Left lobe of liver (tissue), 2 donors: Measurements from ENCODE around the gene TBX15. TPM values are rescaled to one million over a fixed set of nuclear protein-coding genes. Genes with fewer than 3 reads are reported as not detected.

Experiments used
- ATAC-seq: fragments of 200-7000 bp; cut with Tn5 transposase; one replicate; pipeline ENCODE4 v1.9.1; 2020; ENCODE audit warnings: mild to moderate bottlenecking, moderate library complexity
- DNase-seq: peaks from one replicate; pipeline ENCODE4 v3.0.0-alpha.2; 2020; ENCODE audit warnings: low spot score
- total RNA-seq: library from RNA; stranded (reverse); gene quantifications from one replicate; pipeline ENCODE4 v1.2.1, GENCODE V29; 2021
- donor health status: DM: no; HTN: no; CAD: no; lungs with moderate emphysema.
- donor health status: DM: no; HTN: yes; CAD: no.

The TBX15 gene
- total RNA-seq, 1 donor from 2014 or later: 15.0 TPM

DNA sequence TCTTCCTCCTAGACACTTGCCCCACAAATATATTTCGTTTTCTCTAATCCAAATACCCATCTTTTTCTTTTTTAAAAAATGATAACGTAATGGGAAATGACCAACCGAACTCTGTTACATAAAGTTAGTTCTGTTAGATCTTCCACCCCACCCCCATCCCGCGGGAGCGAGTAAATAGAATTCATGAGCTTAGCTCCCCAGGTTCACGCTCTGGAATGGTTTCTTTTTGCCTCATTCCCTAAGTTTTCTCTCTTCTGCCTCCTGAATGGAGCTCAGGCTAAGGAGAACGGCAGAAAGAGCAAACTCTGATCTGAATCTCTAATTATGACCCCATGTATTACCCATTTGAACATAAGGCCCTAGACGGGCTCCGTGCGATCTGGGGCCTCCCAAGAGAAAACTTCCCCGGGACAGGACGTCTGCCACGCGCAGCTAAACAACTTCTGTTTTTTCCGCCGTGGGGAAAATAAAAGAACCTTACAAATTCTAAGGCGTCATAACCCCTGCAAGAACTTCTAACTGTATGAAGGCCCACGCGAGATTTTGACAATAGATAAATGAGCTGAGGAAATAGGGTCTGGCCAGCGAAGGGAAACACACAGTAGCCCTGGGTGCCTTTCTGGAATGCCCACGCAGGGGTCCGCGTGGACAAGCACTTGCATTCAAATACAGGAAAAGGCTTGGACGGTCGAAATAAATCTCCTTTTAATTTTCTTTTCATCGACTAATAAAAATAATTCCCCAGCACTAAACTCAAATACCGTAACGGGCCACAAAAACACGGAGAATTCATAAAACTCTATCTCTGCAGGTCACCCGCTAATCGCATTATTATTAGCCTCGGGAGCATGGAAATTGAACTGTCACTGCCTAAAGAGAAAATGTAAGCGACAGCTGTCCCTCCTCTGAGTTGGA is 2.2 kb downstream of the TBX15 start:
- DNase-seq (no peak), ATAC-seq (no peak)

DNA sequence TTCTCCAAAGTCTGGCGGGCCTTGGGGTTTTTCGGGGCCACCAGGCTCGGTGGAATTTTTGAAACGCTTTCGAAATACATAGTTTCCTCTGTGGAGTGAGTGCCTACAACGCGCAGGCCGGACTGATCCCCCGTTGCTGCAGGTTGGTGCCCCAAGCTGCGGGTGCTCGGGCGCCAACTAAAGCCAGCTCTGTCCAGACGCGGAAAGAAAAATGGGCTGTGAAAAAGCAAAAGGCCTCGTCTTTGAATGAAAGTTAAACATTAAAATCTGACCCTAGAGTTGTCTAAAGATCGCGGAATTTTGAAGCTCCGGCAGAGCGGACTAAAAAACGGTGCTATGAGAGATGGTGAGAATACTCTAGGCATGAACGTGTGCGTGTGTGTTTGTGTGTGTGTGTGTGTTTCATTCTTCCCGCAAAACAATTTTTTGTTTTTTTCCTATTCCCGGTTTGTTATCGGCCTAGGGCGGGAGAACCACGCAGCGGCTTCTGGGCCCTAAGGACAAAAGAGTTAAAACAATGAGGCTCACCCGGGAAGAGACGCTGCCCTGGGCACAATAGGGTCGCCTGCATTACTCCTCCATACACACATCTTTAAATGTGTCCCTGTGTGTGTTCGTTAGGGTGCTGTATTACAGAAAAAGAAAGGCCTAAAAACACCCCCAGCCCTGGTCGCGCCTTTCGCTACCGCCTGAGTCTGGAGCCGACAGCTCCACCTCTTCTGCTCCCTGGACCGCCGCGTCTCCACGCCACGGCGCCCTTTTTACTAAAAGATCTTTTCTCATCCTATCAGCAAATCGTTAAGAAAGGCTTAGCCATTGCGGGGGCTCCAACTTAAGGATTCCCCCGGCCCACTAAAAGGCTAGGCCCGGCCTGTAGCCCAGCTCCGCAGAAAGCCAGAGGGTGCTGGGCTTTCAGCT is 3.2 kb downstream of the TBX15 start:
- peak; percentile 70 for ATAC-seq
- no peak for DNase-seq

DNA sequence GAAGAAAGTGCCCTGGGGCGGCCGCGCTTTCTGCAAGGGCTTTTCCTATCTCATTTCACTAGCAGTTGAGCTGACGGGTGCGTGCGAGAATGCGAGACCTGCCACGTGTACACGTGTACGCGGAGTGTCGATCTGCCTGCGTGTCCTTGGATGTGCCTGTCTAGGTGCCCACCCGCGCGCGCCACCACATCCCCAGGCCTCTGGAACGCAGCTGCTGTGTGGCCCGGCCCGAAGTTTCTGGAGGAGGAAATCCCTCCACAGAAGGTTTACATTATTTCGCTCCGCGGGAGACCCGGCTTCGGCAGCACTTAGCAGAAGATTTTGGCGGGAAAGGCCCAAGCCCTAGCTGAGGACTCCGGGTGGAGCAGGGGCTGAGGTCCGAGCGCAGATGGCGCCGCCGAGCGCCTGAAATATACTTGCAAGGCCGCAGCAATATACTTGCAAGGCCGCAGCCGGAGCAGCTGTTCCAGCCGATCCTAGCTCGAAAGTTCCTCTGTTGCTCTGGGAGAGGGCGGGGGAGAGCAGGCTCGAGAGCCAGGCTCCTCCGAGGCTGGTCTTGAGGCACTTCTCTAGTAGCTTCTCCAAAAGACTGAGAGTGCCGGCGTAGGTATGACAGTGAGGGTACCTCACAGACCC is 3.9 kb downstream of the TBX15 start:
- DNase-seq (no peak), ATAC-seq (peak; percentile 75)

DNA sequence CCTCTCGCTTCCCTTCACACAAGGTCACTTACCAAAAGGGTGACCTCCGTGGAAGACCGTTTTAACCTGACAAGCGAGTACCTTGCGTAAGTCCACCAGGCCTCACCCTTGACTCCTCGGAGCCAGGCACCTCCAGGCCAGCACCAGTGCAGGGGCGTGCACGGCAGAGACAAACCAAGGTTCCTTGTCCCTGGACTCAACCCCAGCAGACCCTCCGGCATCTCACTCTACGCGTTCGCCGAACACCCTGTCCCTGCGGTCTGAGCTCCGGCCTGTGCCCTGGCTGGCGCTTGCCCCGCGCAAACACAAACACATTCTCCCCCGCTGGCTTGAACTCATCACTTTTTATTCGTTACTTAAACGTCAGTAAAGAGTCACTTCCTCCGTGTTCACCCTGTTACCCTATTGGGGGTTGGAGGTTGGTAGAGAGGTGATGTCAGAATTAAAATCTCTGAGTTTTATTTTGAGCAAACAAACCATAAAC is 4.5 kb downstream of the TBX15 start:
- no peak for ATAC-seq
- no peak for DNase-seq

DNA sequence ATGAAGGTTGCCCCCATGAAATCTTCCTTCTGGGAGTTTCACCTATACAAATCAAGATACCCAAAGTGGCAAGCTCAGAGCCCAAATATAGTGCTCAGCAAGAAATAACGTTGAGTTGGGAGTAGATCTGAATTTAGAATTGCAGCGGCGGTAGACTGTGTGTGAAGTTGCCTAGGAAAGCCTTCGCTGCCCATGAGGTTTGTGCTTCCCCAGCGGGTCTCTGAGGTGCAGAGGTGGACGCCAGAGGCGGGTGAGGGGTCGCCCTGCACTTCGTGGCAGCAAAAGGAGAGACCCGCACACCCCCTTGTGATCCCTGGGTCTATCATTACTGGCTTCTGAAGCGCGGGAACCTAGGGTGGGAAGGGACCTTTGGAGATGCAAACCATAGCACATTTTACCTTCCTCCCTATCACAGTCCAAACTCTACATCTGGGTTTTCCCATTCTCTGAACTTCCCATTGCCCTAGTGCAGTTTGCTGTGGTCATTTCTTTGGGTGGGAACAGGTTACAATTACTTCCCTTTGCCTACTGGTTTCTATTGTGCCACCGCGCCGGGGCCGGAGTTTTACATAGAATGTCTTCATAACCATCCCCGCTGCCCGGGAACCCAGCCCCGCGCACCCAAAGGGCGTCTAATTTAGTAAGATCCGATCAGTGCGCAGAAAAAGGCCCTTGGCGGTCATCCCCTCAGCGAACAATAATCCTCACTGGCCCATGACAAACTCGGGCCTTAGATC is 5.2 kb downstream of the TBX15 start:
- ATAC-seq: no peak
- DNase-seq: no peak

DNA sequence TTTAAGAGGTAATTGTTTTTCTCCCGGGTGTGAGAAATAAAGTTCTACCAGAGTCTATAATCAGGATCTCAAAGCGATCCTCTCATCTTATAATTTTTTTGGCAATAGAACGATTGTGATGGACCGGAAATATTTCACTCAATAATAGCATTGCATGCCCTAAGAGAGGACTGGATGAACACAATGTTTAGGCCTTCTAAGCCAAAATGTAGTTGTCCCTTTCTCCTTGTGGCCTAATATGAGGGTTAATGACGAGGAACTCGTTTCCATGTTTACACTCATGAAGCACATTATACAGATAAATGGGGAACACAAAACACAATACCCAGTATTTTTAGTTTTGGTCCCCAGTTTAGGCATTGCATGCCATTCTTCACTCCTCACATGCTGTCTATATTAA is 5.9 kb downstream of the TBX15 start:
- ATAC-seq (no peak), DNase-seq (no peak)

DNA sequence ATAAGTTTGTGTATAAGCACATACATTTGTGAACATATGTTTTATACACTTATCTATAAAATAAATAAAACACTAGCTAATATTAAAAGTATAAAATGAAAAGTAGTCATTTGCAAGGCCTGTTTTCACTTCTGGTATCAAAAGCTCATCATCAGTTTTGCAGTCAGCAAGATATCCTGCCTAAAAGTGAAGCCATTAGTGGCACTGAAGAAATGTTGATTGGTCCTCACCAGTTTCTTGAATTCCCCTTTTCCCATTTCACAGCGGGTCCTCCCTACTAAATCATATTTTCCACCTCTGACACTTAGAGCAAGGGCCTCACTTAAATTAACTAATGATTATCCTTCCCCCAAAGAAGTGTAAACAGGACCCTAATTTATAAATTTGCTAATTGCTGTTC is 6.7 kb downstream of the TBX15 start:
- no peak for DNase-seq
- no peak for ATAC-seq

DNA sequence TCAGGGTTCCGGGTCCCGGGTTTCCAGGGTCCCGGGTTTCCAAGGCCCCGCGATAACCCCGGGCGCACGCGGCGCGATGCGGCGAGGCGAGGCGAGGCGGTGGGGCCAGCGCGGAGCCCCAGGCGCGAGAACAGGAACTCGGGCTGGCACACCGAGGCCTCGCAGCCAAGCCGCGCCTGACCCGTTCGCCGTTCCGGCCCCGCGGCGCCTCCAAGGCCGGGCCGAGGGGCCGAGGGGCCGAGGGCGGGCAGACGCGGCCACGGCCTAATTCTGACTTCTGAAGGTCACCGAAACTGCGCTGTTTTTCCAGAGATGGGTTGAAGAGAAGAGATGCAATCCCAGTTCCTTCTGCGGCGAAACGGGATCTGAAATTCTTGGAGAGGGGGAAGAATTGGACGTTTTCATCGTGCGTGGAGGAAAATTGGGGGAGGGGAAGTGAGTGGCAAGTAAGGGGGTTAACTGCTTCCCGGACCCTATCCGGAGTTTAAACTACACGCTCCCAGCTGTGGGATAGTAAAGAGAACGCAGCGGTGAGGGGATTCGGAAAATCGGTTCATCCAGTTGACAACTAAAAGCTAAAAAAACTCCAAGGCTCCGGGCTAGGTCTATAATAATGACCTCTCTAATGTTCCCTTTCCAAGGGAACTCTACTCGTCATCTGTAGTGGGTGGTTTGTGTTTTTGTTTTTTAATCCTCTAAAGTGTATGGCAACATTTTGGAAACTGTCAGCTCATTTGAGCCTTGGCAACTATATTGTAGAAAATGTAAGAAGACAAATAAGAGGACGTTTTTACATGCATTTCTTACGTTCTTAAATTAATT is 8.2 kb downstream of the TBX15 start:
- peak; percentile 51 for ATAC-seq

DNA sequence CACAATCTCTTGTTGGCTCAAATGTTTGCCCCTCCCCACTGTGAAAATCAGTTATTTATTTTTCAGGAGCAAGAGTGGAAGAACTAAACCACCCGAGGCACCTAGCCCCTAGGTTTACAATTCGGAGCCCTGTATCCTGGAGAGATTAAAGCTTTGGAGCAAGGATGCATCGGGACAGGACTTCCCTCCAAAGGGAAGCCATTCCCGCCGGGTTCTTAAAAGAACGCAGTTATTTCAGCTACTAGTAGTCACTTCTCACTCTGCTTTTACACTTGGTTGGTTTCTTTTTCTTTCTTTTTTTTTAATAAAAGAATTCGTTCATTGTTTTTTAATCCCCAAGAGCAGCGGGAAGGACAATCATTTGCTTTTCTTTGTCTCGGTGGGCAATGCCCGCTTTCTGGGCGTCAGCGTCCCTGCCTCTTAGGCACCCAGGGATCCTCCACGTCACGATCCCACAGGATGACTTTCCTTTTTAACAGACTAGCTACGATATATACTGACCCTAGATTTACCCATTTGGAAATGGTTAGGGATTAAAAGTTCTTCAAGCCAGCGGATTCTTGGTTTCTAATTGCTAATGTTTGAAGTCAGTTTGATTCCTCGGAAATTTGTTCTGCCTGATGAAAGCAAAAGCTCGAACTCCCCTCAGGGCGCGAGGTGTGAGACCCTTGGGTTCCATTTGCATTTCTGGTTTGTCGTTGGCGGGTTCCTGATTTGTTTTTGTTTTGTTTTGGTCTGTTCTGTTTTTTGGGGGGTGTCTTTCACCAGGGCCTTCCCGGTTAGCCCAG is 9.0 kb downstream of the TBX15 start:
- ATAC-seq: peak; percentile 29

More for the DNA sequence above, 8.2 kb downstream of the TBX15 start:
- DNase-seq: no peak

DNA sequence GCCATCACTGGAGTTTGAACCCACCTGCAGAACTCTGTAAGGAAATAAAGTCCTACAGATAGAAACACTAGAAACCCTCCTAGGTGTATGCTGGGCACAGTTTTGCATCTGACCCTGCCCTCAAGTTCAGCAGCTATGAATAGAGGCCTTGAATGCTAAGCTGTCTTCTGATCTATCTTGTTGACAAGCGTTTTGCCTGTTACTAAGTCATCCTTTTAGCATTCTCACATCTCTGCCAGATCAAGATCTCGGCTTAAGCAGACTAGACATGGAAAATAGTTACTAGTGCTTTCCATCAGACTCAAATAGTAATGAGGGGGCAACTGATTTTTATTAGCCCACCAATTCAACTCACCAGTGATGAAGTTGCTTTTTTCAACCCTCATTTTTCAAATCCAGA is 10.5 kb downstream of the TBX15 start:
- ATAC-seq: no peak
- no peak for DNase-seq

More for the DNA sequence above, 9.0 kb downstream of the TBX15 start:
- DNase-seq: no peak

DNA sequence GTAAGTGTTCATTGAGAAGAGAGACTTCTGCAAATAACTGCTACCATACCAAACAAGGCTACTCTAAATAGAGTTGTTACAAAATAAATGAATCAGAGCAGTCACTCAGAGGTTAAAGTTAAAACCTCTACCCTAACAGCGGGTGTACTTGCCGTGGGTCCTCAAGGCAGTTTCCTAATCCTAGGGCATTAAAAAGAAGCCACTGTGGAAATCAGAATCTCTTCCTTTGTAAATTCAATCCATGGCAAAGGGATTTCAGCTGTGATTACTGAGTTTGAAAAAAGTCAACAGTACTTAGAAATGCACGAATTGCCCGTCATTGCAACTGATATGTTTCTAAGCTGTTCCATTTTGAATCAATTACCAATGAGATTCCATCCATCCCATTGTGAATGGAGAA is 13.5 kb downstream of the TBX15 start:
- DNase-seq (no peak), ATAC-seq (no peak)

DNA sequence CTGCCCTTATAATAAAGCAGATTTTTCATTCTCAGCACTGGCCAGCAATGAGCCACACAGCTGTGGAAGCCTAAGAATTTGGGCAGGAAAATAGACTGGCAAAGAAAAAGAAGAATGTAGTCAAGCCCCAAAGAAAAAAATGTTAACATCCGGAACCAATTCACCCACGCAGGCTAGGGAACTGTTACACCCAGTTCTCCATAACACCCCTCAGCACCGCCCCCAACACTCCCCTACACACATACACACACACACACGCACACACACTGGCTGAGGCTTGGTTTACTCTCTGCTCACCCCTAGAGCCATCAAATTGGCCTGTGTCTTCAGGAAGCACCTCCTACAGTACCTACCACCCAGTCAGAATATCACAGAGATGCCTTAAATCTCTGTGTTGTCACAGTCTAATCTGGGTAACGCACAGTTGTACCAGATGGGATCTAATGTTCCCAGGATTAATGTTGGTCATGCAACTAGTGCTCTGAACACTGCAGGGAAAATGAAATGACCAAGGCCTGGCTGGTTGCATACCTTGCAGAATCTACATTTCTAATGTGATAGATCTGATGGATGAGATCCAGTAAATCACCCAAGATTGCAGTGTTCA is 14.5 kb downstream of the TBX15 start:
- no peak for ATAC-seq
- no peak for DNase-seq

DNA sequence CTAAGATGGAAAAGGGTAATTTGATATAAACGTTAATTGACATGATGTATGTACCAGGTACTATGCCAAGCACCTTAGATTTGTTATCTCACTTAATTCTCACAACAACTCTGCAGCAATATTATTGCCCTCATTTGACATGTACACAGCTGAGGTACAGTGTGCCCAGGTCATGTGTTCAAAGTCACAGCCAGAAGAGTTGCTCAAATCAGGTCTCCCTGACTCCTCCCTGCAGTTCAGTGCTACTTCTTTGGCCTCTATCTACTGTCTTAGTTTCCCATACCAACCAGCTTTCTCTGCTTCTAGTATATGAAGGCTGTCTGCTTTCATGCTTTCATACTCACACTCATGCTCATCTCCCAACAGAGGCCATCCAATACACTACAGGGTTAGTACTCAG is 15.1 kb downstream of the TBX15 start:
- ATAC-seq (no peak), DNase-seq (no peak)

DNA sequence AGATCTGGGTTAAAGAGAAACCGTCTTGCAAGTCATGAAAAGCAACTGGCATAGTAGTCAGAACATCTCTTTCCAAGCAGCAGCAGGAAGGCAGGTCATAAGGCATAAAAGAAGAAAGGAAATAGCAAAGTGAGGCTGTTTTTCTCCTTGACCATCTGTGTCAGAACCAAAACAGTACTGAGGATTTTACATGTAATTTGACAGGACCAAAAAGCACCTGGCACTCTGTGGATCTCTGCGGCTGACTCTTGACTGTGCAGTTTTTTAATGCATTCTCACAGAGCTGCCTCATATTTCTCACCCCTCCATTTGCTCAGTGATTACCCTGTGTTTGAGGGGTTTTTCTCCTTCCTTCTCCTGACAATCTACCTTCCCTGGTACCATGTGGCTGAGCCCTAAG is 17.7 kb downstream of the TBX15 start:
- no peak for DNase-seq
- no peak for ATAC-seq

DNA sequence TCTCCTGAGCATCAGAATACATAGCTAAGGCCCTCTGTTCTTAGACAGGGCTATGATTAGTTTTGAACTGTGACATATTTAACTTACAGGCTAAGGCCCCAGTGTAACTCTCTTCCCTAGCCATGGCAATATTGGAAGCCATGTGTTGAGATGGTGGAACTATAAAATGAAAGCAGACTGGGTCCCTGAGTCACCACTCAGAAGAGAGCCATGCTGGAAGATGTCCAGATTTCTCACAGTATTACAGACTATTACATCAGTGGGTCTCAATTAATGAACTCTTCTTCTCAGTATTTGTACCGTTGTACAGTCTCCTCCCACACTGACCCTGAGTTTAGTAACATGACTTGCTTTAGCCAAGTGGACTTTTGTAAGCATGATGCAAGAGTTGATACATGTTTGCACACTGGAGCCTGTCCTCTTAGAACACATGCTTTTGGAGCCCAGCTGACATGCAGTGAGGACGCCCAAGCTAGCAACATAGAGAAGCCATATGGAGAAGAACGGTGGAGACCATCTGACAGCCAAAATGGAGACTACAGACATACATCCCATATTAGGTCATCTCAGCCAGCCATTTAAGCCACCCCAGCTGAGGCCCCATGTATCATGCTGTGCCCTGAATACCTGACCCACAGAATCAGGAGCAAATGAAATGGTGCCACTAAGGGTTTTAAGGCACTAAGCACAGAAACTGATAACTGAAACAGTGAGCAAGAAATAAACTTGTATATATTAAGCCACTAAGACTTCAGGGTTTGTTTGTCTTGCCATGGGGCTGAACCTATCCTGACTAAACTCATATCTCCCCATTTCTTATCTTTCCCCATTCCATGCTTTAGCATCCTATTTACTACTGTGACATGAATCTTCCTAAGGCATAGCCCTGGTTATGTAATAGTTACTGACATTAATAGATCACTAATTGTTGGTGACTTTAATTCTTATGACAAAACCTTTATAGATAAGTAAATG is 24.4 kb downstream of the TBX15 start:
- ATAC-seq: peak; percentile 68
- peak; percentile 83 for DNase-seq

DNA sequence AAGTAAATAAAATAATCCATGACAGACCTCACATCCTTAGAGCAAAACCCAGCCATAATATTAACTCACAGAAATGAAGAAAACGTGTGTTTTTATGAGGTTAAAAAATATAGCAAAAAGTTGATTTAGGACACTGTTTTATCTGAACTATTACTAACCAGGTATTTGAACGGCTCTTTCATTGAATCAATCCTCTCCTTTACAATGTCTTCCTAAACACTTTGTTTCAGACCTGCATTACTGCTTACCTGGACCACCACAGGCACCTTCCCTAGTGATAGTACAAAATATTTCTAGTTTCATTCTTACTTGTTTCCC is 25.0 kb downstream of the TBX15 start:
- ATAC-seq: no peak
- no peak for DNase-seq

DNA sequence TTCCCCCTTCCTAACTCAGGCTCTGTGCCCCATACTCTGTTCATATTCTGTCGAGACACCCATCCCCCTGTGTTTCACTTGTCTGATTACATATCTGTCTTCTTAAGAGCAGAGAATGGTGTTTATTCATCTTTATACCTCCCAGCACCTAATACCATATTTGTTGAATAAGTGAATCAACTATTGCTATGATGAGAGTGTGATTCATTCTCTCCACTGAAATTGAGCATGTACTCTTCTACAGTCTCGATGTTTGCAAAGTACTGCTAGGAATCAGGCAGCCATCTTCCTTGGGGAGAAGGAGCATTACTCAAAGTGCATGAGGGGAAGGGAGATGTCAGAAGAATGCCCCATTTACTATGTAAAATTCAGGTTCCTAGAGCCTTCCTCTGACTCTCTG is 27.0 kb downstream of the TBX15 start:
- DNase-seq (no peak), ATAC-seq (no peak)
